ENCODE data around the gene PRPF6. TPM values are rescaled to one million over a fixed set of nuclear protein-coding genes. Genes with fewer than 3 reads are reported as not detected.
A peak's percentile ranks its signal among the peaks of the same experiment; 100 is the strongest.

PRPF6 gene
- total and polyA plus RNA-seq, 2 of the 13 experiments (the other 11 are each of a cell fraction or from before 2014, with no cell fraction given): 63.7 to 101 TPM

- TF ChIP-seq FOSL2 (CRISPR knock-in tag; IDR thresholded peaks at IDR 0.05) (peak; percentile 61), RORA (CRISPR knock-in tag; IDR thresholded peaks at IDR 0.05) (no peak), GTF3A (CRISPR knock-in tag; conservative IDR thresholded peaks at IDR 0.05) (peak; percentile 77), MAZ (IDR thresholded peaks at IDR 0.05; ENCODE audit: borderline replicate concordance, low read depth, low read length) (no peak), MAZ (CRISPR knock-in tag; IDR thresholded peaks at IDR 0.05; ENCODE audit: low read depth) (peak; percentile 37), AGO1 (IDR thresholded peaks at IDR 0.05; ENCODE audit: low read depth, low read length, poor library complexity, severe bottlenecking) (peak; percentile 93), GATA4 (IDR thresholded peaks at IDR 0.05; ENCODE audit: borderline replicate concordance, low read depth) (0 out of 2 replicates have a peak, but pooled peaks have one; percentile 24), NFKB2 (CRISPR knock-in tag; IDR thresholded peaks at IDR 0.05; ENCODE audit: borderline replicate concordance) (peak; percentile 65; the same call in 1 of the 2 replicates), TARDBP (CRISPR knock-in tag; IDR thresholded peaks at IDR 0.05) (peak; percentile 78; the same call in 1 of the 2 replicates), ZSCAN20 (CRISPR knock-in tag; IDR thresholded peaks at IDR 0.05; ENCODE audit: borderline replicate concordance) (0 out of 2 replicates have a peak, but pooled peaks have one; percentile 53), SMYD3 (CRISPR knock-in tag; IDR thresholded peaks at IDR 0.05) (peak; percentile 41; the same call in 1 of the 2 replicates), IRF1 (CRISPR knock-in tag; IDR thresholded peaks at IDR 0.05; ENCODE audit: low read depth) (no peak), NR2F2 (IDR thresholded peaks at IDR 0.05; ENCODE audit: borderline replicate concordance, low read depth) (peak; percentile 10; the same call in 1 of the 2 replicates), PHF8 (CRISPR knock-in tag; IDR thresholded peaks at IDR 0.05) (peak; percentile 46), ZNF782 (CRISPR knock-in tag; IDR thresholded peaks at IDR 0.05; ENCODE audit: borderline replicate concordance) (peak; percentile 87; the same call in 1 of the 2 replicates), ZNF580 (CRISPR knock-in tag; IDR thresholded peaks at IDR 0.05; ENCODE audit: borderline replicate concordance, low read depth) (no peak), ZNF230 (CRISPR knock-in tag; IDR thresholded peaks at IDR 0.05) (0 out of 2 replicates have a peak, but pooled peaks have one; percentile 70)
- TF ChIP-seq, protein P1, sequence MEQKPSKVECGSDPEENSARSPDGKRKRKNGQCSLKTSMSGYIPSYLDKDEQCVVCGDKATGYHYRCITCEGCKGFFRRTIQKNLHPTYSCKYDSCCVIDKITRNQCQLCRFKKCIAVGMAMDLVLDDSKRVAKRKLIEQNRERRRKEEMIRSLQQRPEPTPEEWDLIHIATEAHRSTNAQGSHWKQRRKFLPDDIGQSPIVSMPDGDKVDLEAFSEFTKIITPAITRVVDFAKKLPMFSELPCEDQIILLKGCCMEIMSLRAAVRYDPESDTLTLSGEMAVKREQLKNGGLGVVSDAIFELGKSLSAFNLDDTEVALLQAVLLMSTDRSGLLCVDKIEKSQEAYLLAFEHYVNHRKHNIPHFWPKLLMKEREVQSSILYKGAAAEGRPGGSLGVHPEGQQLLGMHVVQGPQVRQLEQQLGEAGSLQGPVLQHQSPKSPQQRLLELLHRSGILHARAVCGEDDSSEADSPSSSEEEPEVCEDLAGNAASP (CRISPR knock-in tag; IDR thresholded peaks at IDR 0.05; ENCODE audit: borderline replicate concordance): peak; percentile 61
- TF ChIP-seq, protein P2, sequence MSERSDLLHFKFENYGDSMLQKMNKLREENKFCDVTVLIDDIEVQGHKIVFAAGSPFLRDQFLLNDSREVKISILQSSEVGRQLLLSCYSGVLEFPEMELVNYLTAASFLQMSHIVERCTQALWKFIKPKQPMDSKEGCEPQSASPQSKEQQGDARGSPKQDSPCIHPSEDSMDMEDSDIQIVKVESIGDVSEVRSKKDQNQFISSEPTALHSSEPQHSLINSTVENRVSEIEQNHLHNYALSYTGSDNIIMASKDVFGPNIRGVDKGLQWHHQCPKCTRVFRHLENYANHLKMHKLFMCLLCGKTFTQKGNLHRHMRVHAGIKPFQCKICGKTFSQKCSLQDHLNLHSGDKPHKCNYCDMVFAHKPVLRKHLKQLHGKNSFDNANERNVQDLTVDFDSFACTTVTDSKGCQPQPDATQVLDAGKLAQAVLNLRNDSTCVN (CRISPR knock-in tag; IDR thresholded peaks at IDR 0.05; ENCODE audit: borderline replicate concordance): 0 out of 2 replicates have a peak, but pooled peaks have one; percentile 58
- TF ChIP-seq, protein P3, sequence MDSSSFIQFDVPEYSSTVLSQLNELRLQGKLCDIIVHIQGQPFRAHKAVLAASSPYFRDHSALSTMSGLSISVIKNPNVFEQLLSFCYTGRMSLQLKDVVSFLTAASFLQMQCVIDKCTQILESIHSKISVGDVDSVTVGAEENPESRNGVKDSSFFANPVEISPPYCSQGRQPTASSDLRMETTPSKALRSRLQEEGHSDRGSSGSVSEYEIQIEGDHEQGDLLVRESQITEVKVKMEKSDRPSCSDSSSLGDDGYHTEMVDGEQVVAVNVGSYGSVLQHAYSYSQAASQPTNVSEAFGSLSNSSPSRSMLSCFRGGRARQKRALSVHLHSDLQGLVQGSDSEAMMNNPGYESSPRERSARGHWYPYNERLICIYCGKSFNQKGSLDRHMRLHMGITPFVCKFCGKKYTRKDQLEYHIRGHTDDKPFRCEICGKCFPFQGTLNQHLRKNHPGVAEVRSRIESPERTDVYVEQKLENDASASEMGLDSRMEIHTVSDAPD (CRISPR knock-in tag; IDR thresholded peaks at IDR 0.05): peak; percentile 90; the same call in 1 of the 2 replicates
Observed at GRCh38 chr20:64041040-64041780, 60.3 kb downstream of the PRPF6 start (continued).

Data from HepG2 (cell line).